Pancreas (tissue), 10 donors: ENCODE results near the gene PATE2. TPM values are rescaled to one million over a fixed set of nuclear protein-coding genes. Genes with fewer than 3 reads are reported as not detected.

Experiments
- ATAC-seq, 4 donors: fragments of 200-7000 bp; cut with Tn5 transposase; one replicate each; pipeline versions ENCODE4 v1.8.0 to v1.9.1; 2020; ENCODE audit warnings: mild to moderate bottlenecking in 4 of 4, moderate library complexity in 4 of 4
- DNase-seq, 6 donors: peaks; one replicate each; pipeline ENCODE4 v3.0.0-alpha.2; 2020
- FAIRE-seq: peaks from 2 replicates; lab custom pipeline; 2012; peaks lifted over from hg19 to GRCh38; lab: Jason Lieb, UNC
- H3K27ac ChIP-seq, 4 donors: fragments of 200-600 bp; sonication (generic); 1 replicate in 3 of 4; 2 replicates in 1 of 4; pipeline versions ENCODE4 v1.5.0 to v1.8.0; 2020
- H3K27me3 ChIP-seq, 4 donors: fragments of 200-600 bp; one replicate each; pipeline ENCODE4 v1.8.0; 2021
- H3K36me3 ChIP-seq, 3 donors: fragments of 200-600 bp; sonication (generic) in 1 of 3; one replicate each; pipeline versions ENCODE4 v1.5.0 to v1.8.0; 2020 to 2021
- H3K4me1 ChIP-seq, 3 donors: fragments of 200-600 bp; one replicate each; pipeline ENCODE4 v1.8.0; 2021
- H3K4me3 ChIP-seq, 4 donors: fragments of 200-600 bp; sonication (generic) in 2 of 4; one replicate each; pipeline versions ENCODE4 v1.5.0 to v1.8.0; 2020 to 2021
- H3K9me3 ChIP-seq, 4 donors: fragments of 200-600 bp; one replicate each; pipeline ENCODE4 v1.8.0; 2021
- WGBS, 2 donors: extraction: QIAGEN DNeasy Blood & Tissue Kit; methylation state at CpG; one replicate each; pipeline ENCODE4 v1.1.7; 2013; 5-methylcytosine and 5-hydroxymethylcytosine counted together
- intact Hi-C, 3 donors: fragments of 100-400 bp; cut with DNase I; formaldehyde crosslinking; loops; one replicate each; pipeline versions ENCODE4 v1.11.1 to v1.14.2; 2022
- polyA plus RNA-seq, 2 donors: library from polyadenylated mRNA; stranded (reverse); fragments of 200-250 nt; gene quantifications; one replicate each; pipeline ENCODE4 v1.2.3, GENCODE V29; 2013
- total RNA-seq, 6 donors: library from RNA; stranded (reverse); fragmentation: NEBNext Ultra II Directional in 4 of 6; extraction: Animal tissue kit (Norgen Biotek cat#: 25700) in 4 of 6; gene quantifications; one replicate each; pipeline versions ENCODE4 v1.2.1 to v1.2.4, GENCODE V29; 2021 to 2023
- TF ChIP-seq, protein P1 (sequence below), 4 donors: fragments of 200-600 bp; sonication (generic) in 3 of 4; IDR thresholded peaks; one replicate each; pipeline versions ENCODE4 v1.5.0 to v1.8.0; 2021; ENCODE audit warnings: antibody characterized with exemption in 4 of 4
- donor health status: healthy with polysubstance abuse.
- donor health status: DM: no; HTN: no; CAD: no; lungs with moderate emphysema.
- donor health status: DM: no; HTN: no; CAD: no.
- donor health status: control.
- donor health status: control.
- donor health status: Bipolar disorder and iron deficiency.
- donor health status: DM: yes; HTN: yes; CAD: no.
- donor health status: DM: no; HTN: no; CAD: no.
- donor health status: DM: no; HTN: no; CAD: no.
- donor health status: DM: yes; HTN: yes; CAD: no.

PATE2 gene
- total and polyA plus RNA-seq, 8 donors, result 0.08 TPM; not detected in 7

DNA sequence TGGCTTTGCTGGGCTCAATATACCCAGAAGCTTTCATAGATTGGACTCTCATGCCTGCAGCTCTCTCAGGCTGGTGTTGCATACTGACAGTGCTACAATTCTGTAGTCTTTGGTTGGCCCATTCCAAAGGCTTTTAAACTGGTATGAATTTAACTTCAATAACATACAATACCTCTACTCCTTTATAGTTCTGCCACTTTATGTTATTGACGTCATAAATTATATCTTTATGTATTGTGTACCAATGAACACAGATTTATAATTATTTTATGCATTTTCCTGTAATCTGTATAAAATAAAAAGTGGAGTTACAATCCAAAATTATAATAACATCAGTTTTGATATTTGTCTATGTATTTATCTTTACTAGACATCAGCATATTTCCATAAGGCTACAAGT is 16.2 kb downstream of the PATE2 start:
- H3K9me3 ChIP-seq, result no peaks in the 10 kb centered on the region
- intact Hi-C loops, result no loop called here
- no peaks in the 10 kb centered on the region for H3K27me3 ChIP-seq
- no peak for ATAC-seq
- no peak overlapping the region for H3K27ac ChIP-seq
- TF ChIP-seq, protein P1, sequence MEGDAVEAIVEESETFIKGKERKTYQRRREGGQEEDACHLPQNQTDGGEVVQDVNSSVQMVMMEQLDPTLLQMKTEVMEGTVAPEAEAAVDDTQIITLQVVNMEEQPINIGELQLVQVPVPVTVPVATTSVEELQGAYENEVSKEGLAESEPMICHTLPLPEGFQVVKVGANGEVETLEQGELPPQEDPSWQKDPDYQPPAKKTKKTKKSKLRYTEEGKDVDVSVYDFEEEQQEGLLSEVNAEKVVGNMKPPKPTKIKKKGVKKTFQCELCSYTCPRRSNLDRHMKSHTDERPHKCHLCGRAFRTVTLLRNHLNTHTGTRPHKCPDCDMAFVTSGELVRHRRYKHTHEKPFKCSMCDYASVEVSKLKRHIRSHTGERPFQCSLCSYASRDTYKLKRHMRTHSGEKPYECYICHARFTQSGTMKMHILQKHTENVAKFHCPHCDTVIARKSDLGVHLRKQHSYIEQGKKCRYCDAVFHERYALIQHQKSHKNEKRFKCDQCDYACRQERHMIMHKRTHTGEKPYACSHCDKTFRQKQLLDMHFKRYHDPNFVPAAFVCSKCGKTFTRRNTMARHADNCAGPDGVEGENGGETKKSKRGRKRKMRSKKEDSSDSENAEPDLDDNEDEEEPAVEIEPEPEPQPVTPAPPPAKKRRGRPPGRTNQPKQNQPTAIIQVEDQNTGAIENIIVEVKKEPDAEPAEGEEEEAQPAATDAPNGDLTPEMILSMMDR (IDR thresholded peaks at IDR 0.05), result no peak
- H3K4me1 ChIP-seq, result no peaks in the 10 kb centered on the region
- 59 to 70% methylated on average over 1 of the region's 1 CpG for WGBS, 2 donors
- DNase-seq, result no peak
- no peak overlapping the region for H3K4me3 ChIP-seq
- no peak for FAIRE-seq
- no peaks in the 10 kb centered on the region for H3K36me3 ChIP-seq

DNA sequence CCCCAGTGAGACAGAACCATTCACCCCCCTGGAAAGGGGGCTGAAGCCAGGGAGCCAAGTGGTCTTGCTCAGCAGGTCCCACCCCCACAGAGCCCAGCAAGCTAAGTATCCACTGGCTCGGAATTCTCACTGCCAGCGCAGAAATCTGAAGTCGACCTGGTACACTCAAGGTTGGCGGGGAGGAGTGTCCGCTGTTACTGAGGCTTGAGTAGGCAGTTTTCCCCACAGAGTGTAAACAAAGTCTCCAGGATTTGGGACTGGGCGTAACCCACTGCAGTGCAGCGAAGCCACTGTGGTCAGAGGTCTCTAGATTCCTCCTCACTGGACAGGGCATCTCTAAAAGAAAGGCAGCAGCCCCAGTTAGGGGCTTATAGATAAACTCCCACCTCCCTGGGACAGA is 22.6 kb downstream of the PATE2 start:
- DNase-seq (no peak), ATAC-seq (no peak), FAIRE-seq (no peak)
- H3K4me1 ChIP-seq, result no peaks in the 10 kb centered on the region
- H3K27me3 ChIP-seq, result peaks cover 0 to 2% (median 0%) of the 10 kb centered on the region in 4 donors
- TF ChIP-seq, protein P1 (IDR thresholded peaks at IDR 0.05), result no peak
- 62 to 68% methylated on average over 7 of the region's 7 CpGs for WGBS, 2 donors
- H3K9me3 ChIP-seq, result no peaks in the 10 kb centered on the region
- no peak overlapping the region for H3K27ac ChIP-seq
- H3K36me3 ChIP-seq, result no peaks in the 10 kb centered on the region
- intact Hi-C loops, result no loop called here
- H3K4me3 ChIP-seq, result no peak overlapping the region

DNA sequence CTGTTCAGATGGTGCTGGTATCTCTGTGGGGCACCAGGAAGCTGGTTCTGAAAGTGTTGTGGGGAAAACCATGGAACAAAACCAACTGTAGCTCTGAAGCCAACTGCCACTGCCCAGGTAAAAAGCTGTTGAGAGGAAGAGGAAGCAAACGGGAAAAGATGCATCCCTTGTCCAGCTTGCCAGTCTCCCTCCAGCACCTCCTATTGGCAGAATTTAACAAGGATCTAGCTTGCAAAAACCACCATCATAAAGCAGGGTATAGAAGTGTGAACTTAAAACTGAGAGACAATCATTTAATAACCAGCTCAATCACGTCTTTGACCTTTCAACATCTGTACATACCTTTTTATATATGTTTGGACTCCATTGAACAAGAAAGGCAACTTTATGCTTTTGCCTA is 28.0 kb downstream of the PATE2 start:
- Histone ChIP-seq H3K4me3 (no peak overlapping the region), H3K36me3 (no peaks in the 10 kb centered on the region), H3K9me3 (no peaks in the 10 kb centered on the region), H3K27ac (no peak overlapping the region), H3K27me3 (peaks cover 0 to 2% (median 0%) of the 10 kb centered on the region in 4 donors), H3K4me1 (no peaks in the 10 kb centered on the region)
- TF ChIP-seq, protein P1 (IDR thresholded peaks at IDR 0.05), result no peak
- 28 to 32% methylated on average over 2 of the region's 2 CpGs for WGBS, 2 donors
- FAIRE-seq, result no peak
- no peak for ATAC-seq
- intact Hi-C loops, result no loop called here
- DNase-seq, result no peak

DNA sequence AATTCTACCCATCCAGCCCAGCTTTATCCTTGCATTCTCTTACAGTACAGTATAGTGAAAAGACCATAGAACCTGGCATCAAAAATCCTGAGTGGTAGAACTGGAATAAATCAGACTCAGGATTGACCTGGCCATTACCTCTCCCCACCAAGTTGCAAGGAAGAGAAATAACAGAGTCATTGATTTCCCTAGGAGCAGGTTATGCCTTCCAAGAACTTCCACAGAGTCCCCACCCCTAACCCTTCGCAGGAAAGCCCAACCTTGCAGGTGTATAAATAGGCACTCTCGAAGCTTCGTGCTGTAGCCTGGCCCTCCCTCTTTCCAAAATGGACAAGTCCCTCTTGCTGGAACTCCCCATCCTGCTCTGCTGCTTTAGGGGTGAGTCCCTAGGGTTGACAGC is 32.6 kb downstream of the PATE2 start, which contains the start of gene PATE1:
TSS of gene PATE1 (plus strand) at position 301 of the 400 bp plus-strand sequence. CDS start at position 327, 26 bp downstream.
- no peak for FAIRE-seq
- WGBS, 2 donors, result 71 to 73% methylated on average over 3 of the region's 3 CpGs
- intact Hi-C loops, result no loop called here
- DNase-seq, result no peak
- Histone ChIP-seq H3K27me3 (no peaks in the 10 kb centered on the region), H3K27ac (no peak within 1 kb of the TSS), H3K36me3 (no peaks in the 10 kb centered on the region), H3K4me1 (no peaks in the 10 kb centered on the region), H3K4me3 (no peak within 1 kb of the TSS), H3K9me3 (no peaks in the 10 kb centered on the region)
- ATAC-seq, result no peak
- TF ChIP-seq, protein P1 (IDR thresholded peaks at IDR 0.05), result no peak

DNA sequence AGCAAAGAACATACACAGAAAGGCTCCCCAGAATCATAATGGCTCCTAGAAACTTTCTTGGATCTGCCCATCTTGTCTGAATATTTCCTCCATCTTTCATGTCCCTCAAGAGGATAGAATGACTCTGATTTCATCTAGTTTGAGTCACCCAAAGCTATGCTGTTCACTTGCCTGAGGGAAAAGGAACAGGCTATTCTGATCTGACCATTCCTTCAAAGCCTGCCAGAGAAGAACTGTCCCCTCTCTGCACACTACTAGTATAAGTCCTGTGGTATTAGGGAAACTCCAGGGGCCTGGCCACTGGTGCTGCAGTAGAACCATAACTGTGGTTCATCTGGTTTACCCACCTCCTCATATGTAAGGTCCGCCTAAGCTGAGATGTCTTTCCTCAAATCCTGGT is 34.9 kb downstream of the PATE2 start:
- Histone ChIP-seq H3K4me3 (no peak overlapping the region), H3K9me3 (no peaks in the 10 kb centered on the region), H3K27ac (no peak overlapping the region), H3K36me3 (no peaks in the 10 kb centered on the region), H3K4me1 (no peaks in the 10 kb centered on the region), H3K27me3 (no peaks in the 10 kb centered on the region)
- no peak for FAIRE-seq
- intact Hi-C loops, result no loop called here
- DNase-seq, result no peak
- TF ChIP-seq, protein P1 (IDR thresholded peaks at IDR 0.05), result no peak
- 55 to 61% methylated on average over 1 of the region's 1 CpG for WGBS, 2 donors
- ATAC-seq, result no peak
